GM21360 (cell line): ENCODE data around the gene MAB21L4.

ENCODE experiments used
- ATAC-seq: cut with Tn5 transposase; IDR thresholded peaks from one replicate; pipeline ENCODE4 v1.9.1; 2021; ENCODE audit warnings: mild to moderate bottlenecking, moderate library complexity; ENCODE audit not compliant: unreplicated experiment

The MAB21L4 gene

GRCh38 chr2:240895656-240896388 is at the start of gene MAB21L4:
Gene MAB21L4 (minus strand): TSS chr2:240896156. CDS start chr2:240895997, 159 bp downstream.
- ATAC-seq = no peak

- no peak for ATAC-seq
Measured at GRCh38 chr2:240936106-240936505, 40.1 kb upstream of the MAB21L4 start.

- no peak for ATAC-seq
Measured at GRCh38 chr2:240935103-240935876, 39.3 kb upstream of the MAB21L4 start.

GRCh38 chr2:240934701-240935102 is 38.7 kb upstream of the MAB21L4 start:
- no peak for ATAC-seq

- ATAC-seq = no peak
Measured at GRCh38 chr2:240933966-240934700, 38.2 kb upstream of the MAB21L4 start.

- no peak for ATAC-seq
Measured at GRCh38 chr2:240933048-240933965, 37.4 kb upstream of the MAB21L4 start.

GRCh38 chr2:240932724-240933047 is 36.7 kb upstream of the MAB21L4 start:
- no peak for ATAC-seq

GRCh38 chr2:240932001-240932723 is 36.2 kb upstream of the MAB21L4 start:
- ATAC-seq = no peak

- ATAC-seq = no peak
Measured at GRCh38 chr2:240931319-240931949, 35.5 kb upstream of the MAB21L4 start.

- no peak for ATAC-seq
Measured at GRCh38 chr2:240930631-240931318, 34.8 kb upstream of the MAB21L4 start.

- no peak for ATAC-seq
Measured at GRCh38 chr2:240930096-240930630, 34.2 kb upstream of the MAB21L4 start.

- no peak for ATAC-seq
Measured at GRCh38 chr2:240929364-240930095, 33.6 kb upstream of the MAB21L4 start.

- ATAC-seq = no peak
Measured at GRCh38 chr2:240928476-240929363, 32.8 kb upstream of the MAB21L4 start.

- ATAC-seq = no peak
Measured at GRCh38 chr2:240927390-240927781, 31.4 kb upstream of the MAB21L4 start.

GRCh38 chr2:240926516-240927389 is 30.8 kb upstream of the MAB21L4 start:
- no peak for ATAC-seq
